Liver (tissue), 3 donors: Measurements from ENCODE around the gene PCED1B.
"Not testable (repeated sequence)": the region's sequence is repeated elsewhere in the genome, so short reads cannot be mapped to it uniquely, and the experiment has no call there.

Source experiments
- GABPA ChIP-seq, 2 donors: IDR thresholded peaks in 1 of 2; conservative IDR thresholded peaks in 1 of 2; 2 replicates each; pipeline ENCODE4 v1.6.1; 2016; ENCODE audit warnings: antibody characterized with exemption in 2 of 2, mild to moderate bottlenecking in 1 of 2, moderate library complexity in 1 of 2
- JUND ChIP-seq, 2 donors: IDR thresholded peaks; 2 replicates each; pipeline ENCODE4 v1.6.1; 2016; ENCODE audit warnings: antibody characterized with exemption in 2 of 2
- RAD21 ChIP-seq, 2 donors: IDR thresholded peaks; 2 replicates each; pipeline ENCODE4 v1.6.1; 2016; ENCODE audit warnings: antibody characterized with exemption in 2 of 2, mild to moderate bottlenecking in 2 of 2
- YY1 ChIP-seq: IDR thresholded peaks from 2 replicates; pipeline ENCODE4 v1.6.1; 2016; ENCODE audit warnings: antibody characterized with exemption, mild to moderate bottlenecking
- TF ChIP-seq, protein P1 (sequence below): IDR thresholded peaks from 2 replicates; pipeline ENCODE4 v1.6.1; 2016; ENCODE audit warnings: antibody characterized with exemption, mild to moderate bottlenecking
- TF ChIP-seq, protein P2 (sequence below): IDR thresholded peaks from 2 replicates; pipeline ENCODE4 v1.6.1; 2016; ENCODE audit warnings: antibody characterized with exemption
- TF ChIP-seq, protein P3 (sequence below): fragments of 150-350 bp; IDR thresholded peaks from 2 replicates; pipeline ENCODE4 v1.5.1; 2017; ENCODE audit warnings: improper control_type of control experiment, low read depth, low read length; ENCODE audit not compliant: missing input control
- donor health status: healthy.
- donor health status: healthy.

DNA sequence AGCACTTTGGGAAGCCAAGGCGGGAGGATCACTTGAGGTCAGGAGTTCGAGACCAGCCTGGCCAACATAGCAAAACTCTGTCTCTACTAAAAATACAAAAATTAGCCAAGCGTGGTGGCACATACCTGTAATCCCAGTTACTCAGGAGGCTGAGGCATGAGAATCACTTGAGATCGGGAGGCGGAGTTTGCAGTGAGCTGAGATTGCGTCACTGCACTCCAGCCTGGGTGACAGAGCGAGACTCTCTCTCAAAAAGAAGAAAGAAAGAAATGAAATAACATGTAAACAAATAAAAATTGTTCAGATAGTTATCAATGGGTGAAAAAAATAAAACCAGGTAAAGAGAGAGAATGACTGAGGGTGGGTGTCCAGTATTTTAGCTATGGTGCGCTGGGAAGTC lies 200.3 kb downstream of the PCED1B start:
- TF ChIP-seq, protein P1, sequence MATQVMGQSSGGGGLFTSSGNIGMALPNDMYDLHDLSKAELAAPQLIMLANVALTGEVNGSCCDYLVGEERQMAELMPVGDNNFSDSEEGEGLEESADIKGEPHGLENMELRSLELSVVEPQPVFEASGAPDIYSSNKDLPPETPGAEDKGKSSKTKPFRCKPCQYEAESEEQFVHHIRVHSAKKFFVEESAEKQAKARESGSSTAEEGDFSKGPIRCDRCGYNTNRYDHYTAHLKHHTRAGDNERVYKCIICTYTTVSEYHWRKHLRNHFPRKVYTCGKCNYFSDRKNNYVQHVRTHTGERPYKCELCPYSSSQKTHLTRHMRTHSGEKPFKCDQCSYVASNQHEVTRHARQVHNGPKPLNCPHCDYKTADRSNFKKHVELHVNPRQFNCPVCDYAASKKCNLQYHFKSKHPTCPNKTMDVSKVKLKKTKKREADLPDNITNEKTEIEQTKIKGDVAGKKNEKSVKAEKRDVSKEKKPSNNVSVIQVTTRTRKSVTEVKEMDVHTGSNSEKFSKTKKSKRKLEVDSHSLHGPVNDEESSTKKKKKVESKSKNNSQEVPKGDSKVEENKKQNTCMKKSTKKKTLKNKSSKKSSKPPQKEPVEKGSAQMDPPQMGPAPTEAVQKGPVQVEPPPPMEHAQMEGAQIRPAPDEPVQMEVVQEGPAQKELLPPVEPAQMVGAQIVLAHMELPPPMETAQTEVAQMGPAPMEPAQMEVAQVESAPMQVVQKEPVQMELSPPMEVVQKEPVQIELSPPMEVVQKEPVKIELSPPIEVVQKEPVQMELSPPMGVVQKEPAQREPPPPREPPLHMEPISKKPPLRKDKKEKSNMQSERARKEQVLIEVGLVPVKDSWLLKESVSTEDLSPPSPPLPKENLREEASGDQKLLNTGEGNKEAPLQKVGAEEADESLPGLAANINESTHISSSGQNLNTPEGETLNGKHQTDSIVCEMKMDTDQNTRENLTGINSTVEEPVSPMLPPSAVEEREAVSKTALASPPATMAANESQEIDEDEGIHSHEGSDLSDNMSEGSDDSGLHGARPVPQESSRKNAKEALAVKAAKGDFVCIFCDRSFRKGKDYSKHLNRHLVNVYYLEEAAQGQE, result not testable (repeated sequence)
- TF ChIP-seq, protein P2, sequence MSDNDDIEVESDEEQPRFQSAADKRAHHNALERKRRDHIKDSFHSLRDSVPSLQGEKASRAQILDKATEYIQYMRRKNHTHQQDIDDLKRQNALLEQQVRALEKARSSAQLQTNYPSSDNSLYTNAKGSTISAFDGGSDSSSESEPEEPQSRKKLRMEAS, result not testable (repeated sequence)
- TF ChIP-seq, protein P3, sequence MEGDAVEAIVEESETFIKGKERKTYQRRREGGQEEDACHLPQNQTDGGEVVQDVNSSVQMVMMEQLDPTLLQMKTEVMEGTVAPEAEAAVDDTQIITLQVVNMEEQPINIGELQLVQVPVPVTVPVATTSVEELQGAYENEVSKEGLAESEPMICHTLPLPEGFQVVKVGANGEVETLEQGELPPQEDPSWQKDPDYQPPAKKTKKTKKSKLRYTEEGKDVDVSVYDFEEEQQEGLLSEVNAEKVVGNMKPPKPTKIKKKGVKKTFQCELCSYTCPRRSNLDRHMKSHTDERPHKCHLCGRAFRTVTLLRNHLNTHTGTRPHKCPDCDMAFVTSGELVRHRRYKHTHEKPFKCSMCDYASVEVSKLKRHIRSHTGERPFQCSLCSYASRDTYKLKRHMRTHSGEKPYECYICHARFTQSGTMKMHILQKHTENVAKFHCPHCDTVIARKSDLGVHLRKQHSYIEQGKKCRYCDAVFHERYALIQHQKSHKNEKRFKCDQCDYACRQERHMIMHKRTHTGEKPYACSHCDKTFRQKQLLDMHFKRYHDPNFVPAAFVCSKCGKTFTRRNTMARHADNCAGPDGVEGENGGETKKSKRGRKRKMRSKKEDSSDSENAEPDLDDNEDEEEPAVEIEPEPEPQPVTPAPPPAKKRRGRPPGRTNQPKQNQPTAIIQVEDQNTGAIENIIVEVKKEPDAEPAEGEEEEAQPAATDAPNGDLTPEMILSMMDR, result not testable (repeated sequence)
- TF ChIP-seq GABPA (IDR thresholded peaks at IDR 0.05 in 1 of 2, conservative IDR thresholded peaks at IDR 0.05 in 1 of 2); JUND (IDR thresholded peaks at IDR 0.05); RAD21 (IDR thresholded peaks at IDR 0.05); YY1: not testable (repeated sequence)
